A549 (cell line): ENCODE data around the gene EIF2S3.

Source experiments
- BCL3 ChIP-seq: fragments of >200 bp; sonication (Bioruptor Twin); formaldehyde crosslinking; IDR thresholded peaks from 3 replicates; pipeline ENCODE4 v1.6.1; 2016
- KDM1A ChIP-seq: fragments of 200-600 bp; sonication (generic); IDR thresholded peaks from 2 replicates; pipeline ENCODE4 v1.6.1; 2016; ENCODE audit warnings: low read depth, mild to moderate bottlenecking
- POLR2A ChIP-seq: IDR thresholded peaks from 2 replicates; pipeline ENCODE4 v1.6.1; 2012; ENCODE audit warnings: mild to moderate bottlenecking, low read length
- RAD21 ChIP-seq, 2 experiments: fragments of >200 bp in 1 of 2; sonication (Bioruptor Twin) in 1 of 2; formaldehyde crosslinking in 1 of 2; IDR thresholded peaks in 1 of 2; conservative IDR thresholded peaks in 1 of 2; 2 replicates in 1 of 2; 3 replicates in 1 of 2; pipeline ENCODE4 v1.6.1; 2012 to 2018; ENCODE audit warnings: inconsistent platforms in 1 of 2
- REST ChIP-seq: fragments of 200-600 bp; sonication (generic); IDR thresholded peaks from 2 replicates; pipeline ENCODE4 v1.6.1; 2016; ENCODE audit warnings: antibody characterized with exemption, mild to moderate bottlenecking, moderate library complexity
- TF ChIP-seq, protein P1 (sequence below): fragments of >200 bp; sonication (Bioruptor Twin); formaldehyde crosslinking; IDR thresholded peaks from 3 replicates; pipeline ENCODE4 v1.5.1; 2016
- TF ChIP-seq, protein P2 (sequence below): fragments of 250-450 bp; sonication (Bioruptor Pico); IDR thresholded peaks from 2 replicates; pipeline ENCODE4 v1.5.0; 2021; ENCODE audit warnings: mild to moderate bottlenecking, moderate library complexity, borderline replicate concordance

- TF ChIP-seq REST (no peak), RAD21 (conservative IDR thresholded peaks at IDR 0.05 in 1 of 2, IDR thresholded peaks at IDR 0.05 in 1 of 2) (no peak), KDM1A (no peak), BCL3 (no peak), POLR2A (no peak)
- TF ChIP-seq, protein P1, sequence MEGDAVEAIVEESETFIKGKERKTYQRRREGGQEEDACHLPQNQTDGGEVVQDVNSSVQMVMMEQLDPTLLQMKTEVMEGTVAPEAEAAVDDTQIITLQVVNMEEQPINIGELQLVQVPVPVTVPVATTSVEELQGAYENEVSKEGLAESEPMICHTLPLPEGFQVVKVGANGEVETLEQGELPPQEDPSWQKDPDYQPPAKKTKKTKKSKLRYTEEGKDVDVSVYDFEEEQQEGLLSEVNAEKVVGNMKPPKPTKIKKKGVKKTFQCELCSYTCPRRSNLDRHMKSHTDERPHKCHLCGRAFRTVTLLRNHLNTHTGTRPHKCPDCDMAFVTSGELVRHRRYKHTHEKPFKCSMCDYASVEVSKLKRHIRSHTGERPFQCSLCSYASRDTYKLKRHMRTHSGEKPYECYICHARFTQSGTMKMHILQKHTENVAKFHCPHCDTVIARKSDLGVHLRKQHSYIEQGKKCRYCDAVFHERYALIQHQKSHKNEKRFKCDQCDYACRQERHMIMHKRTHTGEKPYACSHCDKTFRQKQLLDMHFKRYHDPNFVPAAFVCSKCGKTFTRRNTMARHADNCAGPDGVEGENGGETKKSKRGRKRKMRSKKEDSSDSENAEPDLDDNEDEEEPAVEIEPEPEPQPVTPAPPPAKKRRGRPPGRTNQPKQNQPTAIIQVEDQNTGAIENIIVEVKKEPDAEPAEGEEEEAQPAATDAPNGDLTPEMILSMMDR, result no peak
- TF ChIP-seq, protein P2, sequence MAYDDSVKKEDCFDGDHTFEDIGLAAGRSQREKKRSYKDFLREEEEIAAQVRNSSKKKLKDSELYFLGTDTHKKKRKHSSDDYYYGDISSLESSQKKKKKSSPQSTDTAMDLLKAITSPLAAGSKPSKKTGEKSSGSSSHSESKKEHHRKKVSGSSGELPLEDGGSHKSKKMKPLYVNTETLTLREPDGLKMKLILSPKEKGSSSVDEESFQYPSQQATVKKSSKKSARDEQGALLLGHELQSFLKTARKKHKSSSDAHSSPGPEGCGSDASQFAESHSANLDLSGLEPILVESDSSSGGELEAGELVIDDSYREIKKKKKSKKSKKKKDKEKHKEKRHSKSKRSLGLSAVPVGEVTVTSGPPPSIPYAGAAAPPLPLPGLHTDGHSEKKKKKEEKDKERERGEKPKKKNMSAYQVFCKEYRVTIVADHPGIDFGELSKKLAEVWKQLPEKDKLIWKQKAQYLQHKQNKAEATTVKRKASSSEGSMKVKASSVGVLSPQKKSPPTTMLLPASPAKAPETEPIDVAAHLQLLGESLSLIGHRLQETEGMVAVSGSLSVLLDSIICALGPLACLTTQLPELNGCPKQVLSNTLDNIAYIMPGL (CRISPR knock-in tag), result no peak
Observed at GRCh38 chrX:24125028-24125612, 70.4 kb downstream of the EIF2S3 start.
